ENCODE measurements around the gene UBE3B.

UBE3B gene

DNA sequence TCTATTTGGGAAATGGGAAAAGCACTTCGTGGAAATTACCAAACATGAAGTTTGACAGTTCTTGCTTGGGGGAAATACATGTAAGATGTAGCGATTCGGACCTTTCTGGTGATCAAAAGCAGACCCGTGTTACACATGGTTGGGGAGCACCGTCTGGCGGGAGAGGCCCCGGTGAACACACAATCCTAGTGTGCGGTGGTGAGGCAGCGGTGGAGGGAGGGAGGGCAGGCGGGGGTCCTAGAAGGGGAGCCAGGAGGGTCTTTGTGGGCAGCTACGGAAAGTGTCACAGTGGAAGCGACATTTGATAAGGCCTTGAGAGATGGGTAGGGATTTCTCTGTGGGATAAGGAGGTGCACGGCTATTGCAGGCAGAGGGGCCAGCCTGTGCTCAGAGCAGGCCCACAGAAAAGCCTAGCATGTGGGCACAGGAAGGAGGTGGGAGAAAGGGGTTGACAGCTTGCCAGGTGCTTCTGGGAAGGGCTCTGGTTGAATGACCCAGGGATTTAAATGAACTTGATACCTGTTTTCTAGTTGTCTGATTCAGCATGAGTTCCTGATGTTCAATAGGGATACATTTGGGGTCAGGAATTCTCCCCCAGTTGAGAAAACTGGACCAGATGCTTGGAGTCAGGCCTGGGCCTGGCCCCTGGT lies 103.4 kb downstream of the UBE3B start:
- DNase-seq: no peak

DNA sequence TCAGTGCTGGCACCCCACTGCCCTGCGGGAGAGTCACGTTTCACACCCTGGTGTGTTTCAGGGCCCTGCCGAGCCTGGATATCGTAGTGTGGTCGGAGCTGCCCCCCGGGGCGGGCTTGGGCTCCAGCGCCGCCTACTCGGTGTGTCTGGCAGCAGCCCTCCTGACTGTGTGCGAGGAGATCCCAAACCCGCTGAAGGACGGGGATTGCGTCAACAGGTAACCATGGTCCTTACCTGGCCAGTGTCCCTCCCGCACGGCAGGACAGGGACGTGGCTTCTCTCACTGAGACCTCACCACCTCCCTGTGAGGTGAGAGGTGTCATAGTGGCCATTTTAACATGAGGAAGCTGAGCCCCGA lies 103.9 kb downstream of the UBE3B start:
- no peak for DNase-seq

DNA sequence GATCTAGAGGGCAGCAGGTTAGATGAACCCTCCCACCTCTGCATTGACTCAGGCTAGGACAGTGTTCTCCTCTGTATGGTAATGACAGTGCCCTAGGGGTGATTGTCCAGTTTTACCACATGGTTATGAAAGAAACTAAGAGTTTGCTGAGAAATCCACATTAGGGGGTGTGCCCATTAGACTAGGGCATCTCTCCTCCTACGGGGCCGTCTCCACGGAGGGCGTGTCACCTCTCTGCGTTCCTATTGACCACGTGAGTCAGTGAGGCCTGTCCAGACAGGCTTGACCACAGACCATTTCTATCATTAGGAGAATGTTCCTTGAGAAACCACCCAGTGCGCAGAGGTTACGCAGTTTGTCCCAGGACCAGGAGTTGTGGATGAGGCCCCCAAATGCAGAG lies 104.4 kb downstream of the UBE3B start:
- no peak for DNase-seq

DNA sequence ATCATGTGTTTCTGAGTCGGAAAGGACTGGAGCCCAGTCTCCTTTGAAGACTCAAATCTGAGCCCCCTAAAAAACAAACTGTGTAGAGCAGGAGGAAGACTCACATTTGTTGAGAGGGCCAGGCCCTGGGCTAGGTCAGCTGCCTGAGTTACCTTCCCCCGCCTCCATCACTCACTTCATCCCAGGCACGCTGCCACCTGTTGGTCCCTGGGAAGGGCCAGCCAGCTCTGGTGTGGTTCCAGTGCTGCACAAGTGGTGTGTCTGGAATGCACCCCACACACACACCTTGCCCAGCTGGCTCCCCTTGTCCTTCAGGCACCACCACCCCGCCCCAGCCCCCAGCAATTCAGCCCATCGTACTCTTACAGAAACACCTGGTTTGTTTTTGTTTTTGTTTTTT lies 105.2 kb downstream of the UBE3B start:
- no peak for DNase-seq

DNA sequence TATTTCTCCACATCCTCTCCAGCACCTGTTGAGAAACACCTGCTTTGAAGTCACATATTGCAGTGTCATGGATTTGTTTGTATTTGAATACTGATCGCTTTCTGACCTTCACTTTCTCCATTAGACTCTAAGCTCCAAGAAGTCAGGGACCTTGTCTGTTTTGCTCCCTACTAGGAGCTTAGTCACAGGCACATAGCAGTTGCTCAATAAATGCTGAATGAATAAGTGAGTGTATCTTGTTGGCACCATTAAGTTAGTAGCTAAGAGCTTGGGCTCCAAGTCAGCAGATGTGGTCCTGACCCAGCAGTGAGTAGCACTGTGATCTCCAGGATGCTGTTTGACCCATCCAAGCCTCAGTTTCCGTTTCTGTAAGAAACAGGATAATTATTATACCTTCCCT lies 106.3 kb downstream of the UBE3B start:
- DNase-seq: no peak
